Stimulated activated CD4-positive, alpha-beta T cell treated with anti-CD3 and anti-CD28 coated beads, Interleukin-12 subunit alpha, Interleukin-12 subunit beta, amount 100 ng/mL, for 24 hours (primary cell): ENCODE data around the gene LECT2.

Experiments
- DNase-seq, 2 experiments: peaks; one replicate each; pipeline ENCODE4 v3.0.0-alpha.2; 2020; ENCODE audit warnings: low read depth in 2 of 2

Gene LECT2

DNA sequence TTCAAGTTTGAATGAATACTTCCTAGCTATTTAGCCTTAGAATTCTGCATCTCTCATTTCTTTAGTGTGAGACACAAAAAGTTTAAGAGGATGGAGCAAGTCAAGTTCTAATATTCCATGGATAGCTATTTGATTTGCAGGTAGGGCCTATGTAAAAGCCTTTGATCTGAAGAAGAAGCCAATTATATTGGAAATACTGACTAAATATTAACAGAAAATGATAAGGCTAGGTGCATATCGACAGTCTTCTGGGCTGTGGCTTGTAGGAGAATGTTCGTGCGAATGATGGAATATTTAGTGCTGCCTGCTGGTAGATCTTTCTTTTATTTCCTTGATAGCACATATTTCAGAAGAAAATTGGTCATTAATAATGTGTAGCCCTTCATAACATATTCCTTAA is at the start of gene LECT2:
Gene LECT2 (minus strand): TSS at position 85 of the 400 bp plus-strand sequence. CDS start 150 bp downstream, outside the sequence.
- no peak for DNase-seq

- DNase-seq: no peak
Measured at GRCh38 chr5:136004436-136004835, 49.7 kb upstream of the LECT2 start.

GRCh38 chr5:136001466-136001981 is 46.7 kb upstream of the LECT2 start:
- DNase-seq: no peak

DNA sequence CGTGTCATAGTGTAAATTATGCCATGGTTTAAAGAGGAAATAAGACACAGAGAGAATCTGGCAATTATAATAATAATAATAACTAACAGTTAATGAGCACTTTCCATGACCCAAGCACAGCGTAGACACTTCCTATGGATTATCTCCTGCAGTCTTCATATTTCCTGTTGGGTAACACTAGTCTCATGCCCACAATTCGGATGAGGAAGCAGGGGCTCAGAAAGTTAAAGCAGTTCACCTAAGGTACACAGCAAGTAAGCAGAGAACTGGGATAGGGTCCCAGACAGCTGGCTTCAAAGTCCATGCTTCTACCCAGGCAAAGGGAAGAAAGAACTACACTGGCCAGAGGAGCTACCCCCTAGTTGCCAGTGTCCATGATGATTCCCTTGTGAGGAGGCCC is 46.1 kb upstream of the LECT2 start:
- DNase-seq: no peak

- no peak for DNase-seq
Measured at GRCh38 chr5:136000147-136000546, 45.4 kb upstream of the LECT2 start.

GRCh38 chr5:135999406-136000139 is 44.8 kb upstream of the LECT2 start:
- DNase-seq: no peak

DNA sequence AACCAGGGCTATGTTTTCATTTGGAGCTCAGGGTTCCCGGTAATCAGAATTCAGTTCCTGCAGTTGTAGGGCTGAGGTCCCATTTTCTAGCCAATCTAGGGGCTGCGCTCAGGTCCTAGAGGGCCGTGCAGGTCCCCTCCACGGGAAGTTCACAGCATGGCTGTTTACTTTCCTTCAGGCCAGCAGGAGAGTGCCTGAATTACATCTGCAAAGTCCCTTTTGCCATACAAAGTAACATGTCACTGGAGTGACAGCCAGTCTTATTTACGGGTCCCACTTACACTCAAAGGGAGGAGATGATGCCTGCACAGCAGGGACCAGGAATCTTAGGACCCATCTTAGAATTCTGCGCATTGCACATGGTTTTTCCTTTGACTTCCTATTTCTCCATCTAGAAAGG is 44.1 kb upstream of the LECT2 start:
- DNase-seq: no peak

GRCh38 chr5:135997673-135998335 is 43.0 kb upstream of the LECT2 start:
- no peak for DNase-seq

GRCh38 chr5:135996611-135997010 is 41.8 kb upstream of the LECT2 start:
- no peak for DNase-seq

DNA sequence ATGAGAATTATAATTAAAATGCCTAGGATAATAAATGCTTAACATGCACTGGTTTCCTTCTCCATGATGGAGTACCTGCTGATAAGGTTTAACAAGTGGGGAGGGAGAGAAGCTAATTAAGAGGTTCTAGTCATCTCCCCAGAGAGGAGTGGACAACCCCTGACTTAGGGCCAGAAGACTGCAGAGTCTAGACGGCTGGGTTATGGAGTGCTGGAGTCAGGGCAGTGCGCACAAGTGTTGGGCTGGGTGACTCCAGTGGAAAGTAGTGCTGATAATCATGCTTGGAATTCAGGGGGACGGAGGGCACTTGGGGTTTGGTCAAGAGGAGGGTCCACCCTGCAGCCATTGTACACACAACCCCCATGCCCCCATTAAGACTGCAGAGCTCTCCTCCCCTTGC is 41.2 kb upstream of the LECT2 start:
- no peak for DNase-seq

GRCh38 chr5:135993880-135994636 is 39.3 kb upstream of the LECT2 start:
- DNase-seq: no peak

GRCh38 chr5:135993335-135993879 is 38.6 kb upstream of the LECT2 start:
- DNase-seq: no peak

DNA sequence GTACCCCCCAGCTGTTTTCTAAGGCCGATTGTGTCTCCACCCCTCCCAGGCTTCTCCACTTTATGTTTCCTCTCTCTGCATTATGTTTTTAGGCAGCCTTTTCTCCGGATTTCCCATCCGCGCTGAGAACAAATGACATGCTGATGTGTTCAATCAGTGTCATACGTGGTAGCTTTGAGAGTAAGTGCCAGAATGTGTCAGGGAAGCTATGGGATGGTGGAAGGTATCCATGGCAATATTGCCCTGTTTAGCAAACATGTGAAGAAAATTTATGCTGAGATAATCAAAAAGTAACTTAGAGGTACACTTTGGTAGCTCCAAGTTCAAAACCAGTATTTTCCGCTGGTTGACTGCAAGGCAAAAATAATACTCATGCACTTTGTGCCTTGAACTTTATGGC is 36.6 kb upstream of the LECT2 start:
- no peak for DNase-seq

DNA sequence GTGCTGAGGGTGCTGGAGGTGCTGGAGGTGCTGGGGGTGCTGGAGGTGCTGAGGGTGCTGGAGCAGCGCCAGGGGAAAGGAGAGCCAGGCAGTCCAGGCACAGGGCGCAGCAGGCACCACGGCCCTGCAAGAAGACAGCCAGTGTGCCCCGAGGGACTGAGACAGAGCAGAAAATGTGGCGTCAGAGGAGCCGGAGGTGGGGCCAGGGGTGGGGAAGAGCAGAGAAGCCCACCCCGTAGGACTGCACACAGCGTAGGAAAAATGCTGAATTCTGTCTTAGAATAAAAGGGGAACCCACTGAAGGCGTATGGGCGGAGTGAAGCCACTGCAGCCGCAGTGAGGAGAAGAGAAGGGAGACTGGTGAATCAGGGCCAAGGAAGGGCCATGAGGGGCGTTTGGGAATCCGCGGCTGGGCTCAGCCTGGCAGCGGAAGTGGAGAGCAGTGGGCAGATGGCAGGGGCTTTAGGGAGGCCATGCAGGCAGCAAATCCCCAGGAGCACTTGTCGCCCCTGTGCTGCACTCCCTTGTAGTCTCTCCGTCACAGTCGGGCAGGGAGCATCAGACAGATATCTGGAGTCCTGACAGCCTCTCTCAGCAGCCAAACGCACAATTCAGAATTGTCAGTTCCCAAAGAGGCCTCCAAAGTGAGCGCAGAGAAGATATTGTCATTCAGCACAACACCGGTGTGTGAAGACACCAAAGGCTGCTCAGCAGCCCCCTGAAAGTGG is 35.9 kb upstream of the LECT2 start:
- DNase-seq: no peak

GRCh38 chr5:135989686-135990085 is 34.9 kb upstream of the LECT2 start:
- no peak for DNase-seq

- DNase-seq: no peak
Measured at GRCh38 chr5:135988546-135988945, 33.8 kb upstream of the LECT2 start.

DNA sequence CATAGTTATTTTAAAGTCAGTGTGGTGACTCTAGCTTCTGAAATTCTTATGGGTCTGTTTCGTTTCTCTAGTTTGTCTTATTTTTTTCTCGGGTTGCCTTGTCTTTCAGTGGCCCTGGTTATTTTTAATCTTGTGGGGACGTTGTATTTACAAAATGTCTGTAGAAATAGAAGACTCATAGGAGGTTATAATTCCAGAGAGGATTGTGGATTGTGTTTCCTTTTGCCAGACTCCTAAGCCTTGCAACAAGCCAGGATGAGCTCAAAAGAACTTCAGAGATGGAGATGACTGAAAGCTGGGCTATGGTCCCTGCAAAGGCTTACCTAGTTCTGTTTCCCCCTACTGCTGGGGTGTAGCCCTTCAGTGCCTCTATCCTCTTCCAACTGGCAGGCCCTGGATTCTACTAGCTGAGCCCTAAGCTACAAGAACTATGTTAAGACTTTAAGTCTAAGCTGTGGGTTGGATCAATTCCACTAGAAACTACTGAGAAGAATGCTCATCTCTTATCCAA is 32.2 kb upstream of the LECT2 start:
- no peak for DNase-seq

DNA sequence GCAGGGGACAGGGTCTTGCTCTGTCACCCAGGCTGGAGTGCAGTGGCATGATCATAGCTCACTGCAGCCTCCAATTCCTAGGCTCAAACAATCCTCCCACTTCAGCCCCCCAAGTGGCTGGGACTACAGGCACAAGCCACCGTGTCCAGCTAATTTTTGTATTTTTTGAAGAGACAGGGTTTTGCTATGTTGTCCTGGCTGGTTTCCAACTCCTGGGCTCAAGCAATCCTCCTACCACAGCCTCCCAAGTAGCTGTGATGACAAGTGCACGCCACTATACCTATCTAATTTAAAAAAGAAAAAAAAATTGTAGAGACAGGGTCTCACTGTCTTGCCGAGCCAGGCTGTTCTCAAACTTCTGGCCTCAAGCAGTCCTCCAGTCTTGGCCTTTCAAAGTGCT is 31.6 kb upstream of the LECT2 start:
- no peak for DNase-seq

- no peak for DNase-seq
Measured at GRCh38 chr5:135985951-135986350, 31.2 kb upstream of the LECT2 start.

DNA sequence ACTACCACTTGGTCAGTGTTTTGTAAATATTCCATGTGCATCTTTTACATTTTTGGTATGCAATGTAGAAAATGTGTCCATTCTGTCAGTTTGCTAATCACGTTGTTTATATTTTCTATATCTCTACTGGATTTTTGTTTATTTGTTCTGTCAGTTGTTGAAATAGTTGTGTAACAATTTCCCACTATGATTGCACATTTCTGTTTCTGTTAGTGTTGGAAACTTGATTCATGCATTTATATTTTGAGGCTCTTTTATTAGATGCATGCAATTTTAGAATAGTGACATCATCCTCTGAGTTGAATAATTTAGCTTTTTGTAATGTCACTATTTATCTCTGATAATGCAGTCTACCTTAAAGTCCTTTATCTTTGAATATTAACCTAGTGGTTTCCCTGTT is 25.8 kb upstream of the LECT2 start:
- DNase-seq: no peak

DNA sequence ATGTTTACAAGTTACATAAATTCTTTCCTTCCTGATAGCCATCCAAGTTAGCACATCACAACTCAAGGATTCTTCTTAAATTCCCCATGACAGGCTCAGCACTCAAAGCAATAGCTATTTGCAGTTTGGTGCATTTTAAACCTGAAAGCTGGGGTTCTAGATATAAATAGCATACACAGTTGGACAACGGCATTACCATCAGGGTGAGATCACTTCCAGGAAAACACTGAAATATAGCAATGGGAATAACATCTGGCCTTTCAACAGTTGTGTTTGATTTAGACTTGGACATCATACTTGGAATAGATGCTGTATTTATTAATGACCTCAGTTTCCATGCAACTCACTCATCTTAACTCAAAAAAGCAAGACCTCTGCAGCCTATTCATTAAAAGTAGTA is 24.7 kb upstream of the LECT2 start:
- DNase-seq: no peak
